Measurements from ENCODE around the gene ZNF609. TPM values are rescaled to one million over a fixed set of nuclear protein-coding genes. Genes with fewer than 3 reads are reported as not detected.
A peak's percentile ranks its signal among the peaks of the same experiment; 100 is the strongest.

ZNF609 gene
- total RNA-seq, 4 donors from 2014 or later: 25.2 to 45.5 (median 32.6) TPM

- intact Hi-C loops (cut with DNase I): loop anchor here (5.0 kb wide), 1 partner anchor 119 kb away; no protein-coding TSS in a partner anchor
- Histone ChIP-seq H3K9me3 (no peaks in the 10 kb centered on the region), H3K36me3 (peaks cover 34 to 47% of the 10 kb centered on the region in 2 donors), H3K4me3 (replicated peaks in 1 of 3) (no peak overlapping the region), H3K4me1 (peaks cover 3 to 12% of the 10 kb centered on the region in 2 donors), H3K27me3 (no peaks in the 10 kb centered on the region), H3K27ac (peak overlapping the region in 1 of 3 donors; percentile 17)
- no peak for TF ChIP-seq POLR2A (IDR thresholded peaks at IDR 0.05)
- TF ChIP-seq CTCF (IDR thresholded peaks at IDR 0.05): no peak
- WGBS, 2 donors: 92 to 93% methylated on average over 3 of the region's 3 CpGs
- DNase-seq: no peak
These were observed 228.4 kb downstream of the ZNF609 start for GRCh38 chr15:64688770-64689169.

GRCh38 chr15:64690008-64690407 lies 229.6 kb downstream of the ZNF609 start:
- DNase-seq: no peak
- no peaks in the 10 kb centered on the region for H3K9me3 ChIP-seq
- intact Hi-C loops (cut with DNase I): no loop called here
- peaks cover 34 to 35% of the 10 kb centered on the region in 2 donors for H3K36me3 ChIP-seq
- no peaks in the 10 kb centered on the region for H3K27me3 ChIP-seq
- H3K4me3 ChIP-seq (replicated peaks in 1 of 3): no peak overlapping the region
- 69 to 70% methylated on average over 3 of the region's 3 CpGs for WGBS, 2 donors
- TF ChIP-seq CTCF (IDR thresholded peaks at IDR 0.05) (no peak), POLR2A (IDR thresholded peaks at IDR 0.05) (no peak)
- peaks cover 4 to 12% of the 10 kb centered on the region in 2 donors for H3K4me1 ChIP-seq
- H3K27ac ChIP-seq: no peak overlapping the region

- H3K27ac ChIP-seq: peak overlapping the region in 1 of 3 donors; percentile 17
- peaks cover 4 to 12% of the 10 kb centered on the region in 2 donors for H3K4me1 ChIP-seq
- intact Hi-C loops (cut with DNase I): no loop called here
- H3K27me3 ChIP-seq: no peaks in the 10 kb centered on the region
- no peaks in the 10 kb centered on the region for H3K9me3 ChIP-seq
- WGBS, 2 donors: 78 to 80% methylated on average over 6 of the region's 6 CpGs
- peaks cover 34 to 35% of the 10 kb centered on the region in 2 donors for H3K36me3 ChIP-seq
- no peak for TF ChIP-seq CTCF (IDR thresholded peaks at IDR 0.05)
- DNase-seq: no peak
- no peak overlapping the region for H3K4me3 ChIP-seq (replicated peaks in 1 of 3)
These were observed 230.4 kb downstream of the ZNF609 start for GRCh38 chr15:64690578-64691296.

GRCh38 chr15:64691896-64692565 lies 231.7 kb downstream of the ZNF609 start:
- no peaks in the 10 kb centered on the region for H3K27me3 ChIP-seq
- no peaks in the 10 kb centered on the region for H3K9me3 ChIP-seq
- no peak for TF ChIP-seq CTCF (IDR thresholded peaks at IDR 0.05)
- TF ChIP-seq POLR2A (IDR thresholded peaks at IDR 0.05): no peak
- peaks cover 29 to 34% of the 10 kb centered on the region in 2 donors for H3K36me3 ChIP-seq
- H3K4me1 ChIP-seq: peaks cover 9 to 21% of the 10 kb centered on the region in 2 donors
- peak overlapping the region in 2 of 3 donors; percentile 35 to 43 for H3K27ac ChIP-seq
- H3K4me3 ChIP-seq (replicated peaks in 1 of 3): no peak overlapping the region
- 77 to 86% methylated on average over 9 of the region's 9 CpGs for WGBS, 2 donors
- no peak for DNase-seq
- intact Hi-C loops (cut with DNase I): no loop called here

GRCh38 chr15:64693134-64693533 lies 232.8 kb downstream of the ZNF609 start:
- no peaks in the 10 kb centered on the region for H3K9me3 ChIP-seq
- no peak overlapping the region for H3K4me3 ChIP-seq (replicated peaks in 1 of 3)
- H3K27me3 ChIP-seq: no peaks in the 10 kb centered on the region
- peaks cover 20 to 28% of the 10 kb centered on the region in 2 donors for H3K4me1 ChIP-seq
- H3K36me3 ChIP-seq: peaks cover 25 to 28% of the 10 kb centered on the region in 2 donors
- DNase-seq: peak in 1 of 2 donors; percentile 17
- peak overlapping the region in 1 of 3 donors; percentile 7 for H3K27ac ChIP-seq
- intact Hi-C loops (cut with DNase I): no loop called here
- no peak for TF ChIP-seq POLR2A (IDR thresholded peaks at IDR 0.05)
- no peak for TF ChIP-seq CTCF (IDR thresholded peaks at IDR 0.05)
- 54 to 64% methylated on average over 5 of the region's 5 CpGs for WGBS, 2 donors
